Measurements from ENCODE around the gene WASF2.

Gene WASF2

DNA sequence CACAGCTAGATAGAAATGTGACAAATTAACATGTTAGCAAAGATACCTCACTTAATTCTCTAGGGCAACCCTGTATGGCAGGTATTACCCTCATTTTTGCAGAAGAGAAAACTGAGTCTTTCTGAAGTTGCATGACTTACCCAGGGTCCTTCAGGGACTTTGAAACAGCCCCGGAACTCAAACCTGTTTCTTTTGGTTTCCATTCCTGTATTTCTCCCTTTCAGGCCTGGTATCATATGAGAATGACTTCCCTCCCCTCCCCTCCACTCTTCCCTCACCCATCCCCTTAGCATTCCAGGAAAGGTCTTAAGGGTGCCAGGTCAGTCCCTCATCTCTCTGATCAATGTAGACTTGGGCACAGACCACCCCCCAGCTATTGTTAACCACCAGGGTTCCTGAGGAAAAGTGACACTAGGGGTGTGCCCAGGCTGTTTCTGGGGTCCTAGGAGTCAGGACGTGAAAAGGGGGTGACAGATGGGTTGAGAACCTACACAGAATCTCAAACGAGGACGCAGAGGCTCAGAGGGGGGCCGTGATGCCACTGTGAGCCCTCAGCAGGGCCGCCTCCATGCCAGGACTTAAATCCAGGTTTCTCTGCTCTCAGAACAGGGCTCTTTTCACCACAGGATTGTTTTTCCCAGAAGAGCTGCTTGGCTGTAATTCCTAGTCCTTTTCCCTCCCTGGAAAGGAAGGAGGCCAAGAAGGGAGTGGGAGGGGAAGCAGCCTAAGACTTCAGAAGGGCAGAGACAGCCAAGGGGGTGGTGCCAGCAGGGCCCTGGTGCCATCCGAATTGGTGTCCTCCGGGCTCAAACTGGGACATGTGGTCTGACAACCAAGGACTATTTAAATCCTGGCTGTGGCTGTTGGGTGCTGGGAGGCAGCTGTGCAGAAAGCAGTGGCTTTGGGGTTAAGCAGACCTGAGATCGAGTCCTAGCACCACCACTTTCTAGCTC lies 2.1 kb upstream of the WASF2 start:
- H3K4me3 ChIP-seq (ENCODE audit: low read length): no peak overlapping the region
- peak; percentile 61 for DNase-seq (ENCODE audit: low read depth)

DNA sequence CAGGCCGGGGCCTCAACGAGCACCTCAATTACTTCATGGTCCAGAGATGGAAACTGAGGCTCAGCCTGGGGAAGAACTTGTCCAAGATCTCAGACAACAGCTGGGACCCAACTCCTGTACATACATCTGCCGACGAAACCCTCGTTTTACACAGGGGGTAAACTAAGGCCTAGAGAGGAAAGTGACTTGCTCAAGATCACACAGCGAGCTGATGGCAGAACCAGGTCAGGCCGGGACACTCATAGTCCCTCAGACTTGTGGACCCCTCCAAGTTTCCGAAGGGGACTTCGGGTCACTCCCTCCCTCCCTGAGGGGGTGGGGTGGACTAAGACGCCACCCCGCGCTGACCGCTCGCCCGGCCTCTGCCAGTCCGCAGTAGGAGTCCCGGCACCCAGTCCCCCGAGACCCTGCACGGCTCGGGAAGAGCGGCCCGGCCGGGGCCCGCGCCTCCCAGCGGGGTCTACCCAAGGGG lies 430 bp downstream of the WASF2 start:
- DNase-seq (ENCODE audit: low read depth): peak; percentile 27
- peak overlapping the region; percentile 99 for H3K4me3 ChIP-seq (ENCODE audit: low read length)
- TF ChIP-seq, protein P1, sequence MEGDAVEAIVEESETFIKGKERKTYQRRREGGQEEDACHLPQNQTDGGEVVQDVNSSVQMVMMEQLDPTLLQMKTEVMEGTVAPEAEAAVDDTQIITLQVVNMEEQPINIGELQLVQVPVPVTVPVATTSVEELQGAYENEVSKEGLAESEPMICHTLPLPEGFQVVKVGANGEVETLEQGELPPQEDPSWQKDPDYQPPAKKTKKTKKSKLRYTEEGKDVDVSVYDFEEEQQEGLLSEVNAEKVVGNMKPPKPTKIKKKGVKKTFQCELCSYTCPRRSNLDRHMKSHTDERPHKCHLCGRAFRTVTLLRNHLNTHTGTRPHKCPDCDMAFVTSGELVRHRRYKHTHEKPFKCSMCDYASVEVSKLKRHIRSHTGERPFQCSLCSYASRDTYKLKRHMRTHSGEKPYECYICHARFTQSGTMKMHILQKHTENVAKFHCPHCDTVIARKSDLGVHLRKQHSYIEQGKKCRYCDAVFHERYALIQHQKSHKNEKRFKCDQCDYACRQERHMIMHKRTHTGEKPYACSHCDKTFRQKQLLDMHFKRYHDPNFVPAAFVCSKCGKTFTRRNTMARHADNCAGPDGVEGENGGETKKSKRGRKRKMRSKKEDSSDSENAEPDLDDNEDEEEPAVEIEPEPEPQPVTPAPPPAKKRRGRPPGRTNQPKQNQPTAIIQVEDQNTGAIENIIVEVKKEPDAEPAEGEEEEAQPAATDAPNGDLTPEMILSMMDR (conservative IDR thresholded peaks at IDR 0.05; ENCODE audit: low read length): no peak

More for the DNA sequence above, 2.1 kb upstream of the WASF2 start:
- TF ChIP-seq, protein P1 (conservative IDR thresholded peaks at IDR 0.05; ENCODE audit: low read length): no peak

DNA sequence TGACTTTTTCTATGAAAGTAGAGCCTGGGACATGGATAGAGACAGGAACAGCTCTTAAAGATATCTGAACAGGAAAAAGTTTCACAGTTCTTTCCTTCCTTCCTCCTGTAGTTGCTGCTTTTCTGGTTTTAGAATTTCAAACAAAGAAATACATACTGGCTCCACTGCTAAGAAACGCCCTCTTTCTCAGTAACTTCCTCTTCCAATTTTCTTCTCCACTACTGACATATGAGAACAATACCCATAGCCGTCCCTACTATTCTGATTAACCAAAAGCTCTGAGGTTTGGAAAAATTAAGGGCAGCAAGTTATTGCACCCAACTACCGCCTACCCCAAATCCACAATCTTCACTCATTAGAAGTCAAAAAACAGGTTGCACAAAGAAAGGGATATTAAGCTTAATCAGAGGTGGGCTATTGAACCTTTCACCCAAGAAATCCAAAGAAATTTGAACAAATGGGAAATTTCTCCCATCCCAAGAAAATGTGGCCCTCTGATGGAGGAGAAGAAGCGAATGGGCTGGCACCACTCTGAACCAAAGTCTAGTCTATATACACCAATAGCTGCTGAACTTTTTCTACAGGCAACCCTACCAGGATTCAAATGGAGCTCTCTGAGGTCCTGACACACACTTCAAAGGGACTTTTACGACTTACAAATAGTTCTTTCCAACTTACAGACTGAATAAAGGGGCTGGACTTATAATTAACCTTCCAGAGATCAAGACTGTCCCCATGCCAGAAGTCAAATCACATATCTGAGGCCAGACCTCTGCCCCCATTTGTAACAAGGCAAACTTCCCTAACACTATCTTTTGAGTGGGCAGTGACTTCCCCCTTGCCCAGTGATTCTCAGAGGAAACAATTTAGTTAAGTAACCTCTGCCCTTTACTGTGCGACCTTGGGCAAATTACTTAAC lies 1.7 kb downstream of the WASF2 start:
- peak overlapping the region; percentile 99 for H3K4me3 ChIP-seq (ENCODE audit: low read length)
- TF ChIP-seq, protein P1 (conservative IDR thresholded peaks at IDR 0.05; ENCODE audit: low read length): no peak
- DNase-seq (ENCODE audit: low read depth): peak; percentile 35

DNA sequence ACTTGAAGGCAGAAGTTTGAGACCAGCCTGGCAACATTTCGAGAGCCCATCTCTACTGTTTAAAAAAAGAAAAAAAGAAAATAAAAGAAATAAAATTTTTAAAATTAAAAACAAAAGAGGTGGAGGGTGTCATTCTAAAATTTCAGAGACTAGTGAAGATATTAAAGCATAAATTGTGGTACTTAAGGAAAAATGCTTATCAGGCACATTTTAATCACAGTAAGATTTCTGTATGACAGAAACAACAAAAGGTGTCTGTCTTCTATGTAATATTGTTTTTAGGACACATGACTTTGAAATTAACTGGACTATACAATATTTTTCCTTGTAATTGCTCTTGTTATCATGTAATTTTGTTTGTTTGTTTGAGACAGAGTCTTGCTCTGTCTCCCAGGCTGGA lies 4.6 kb downstream of the WASF2 start:
- H3K4me3 ChIP-seq (ENCODE audit: low read length): no peak overlapping the region
- DNase-seq (ENCODE audit: low read depth): no peak
- TF ChIP-seq, protein P1 (conservative IDR thresholded peaks at IDR 0.05; ENCODE audit: low read length): no peak

DNA sequence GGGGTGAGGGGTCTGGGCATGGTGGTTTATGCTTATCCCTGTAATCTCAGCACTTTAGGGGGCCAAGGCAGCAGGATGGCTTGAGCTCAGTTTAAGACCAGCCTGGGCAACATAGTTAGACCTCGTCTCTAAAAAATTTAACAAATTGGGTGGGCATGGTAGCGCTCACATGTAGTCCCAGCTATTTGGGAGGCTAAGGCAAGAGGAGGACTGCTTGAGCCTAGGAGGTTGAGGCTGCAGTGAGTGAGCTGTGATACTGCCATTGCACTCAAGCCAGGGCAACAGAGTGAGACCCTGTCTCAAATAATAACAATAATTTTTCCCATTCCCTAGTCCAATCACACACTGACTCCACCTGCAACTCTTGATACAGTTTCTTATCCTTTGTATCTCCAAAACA lies 6.3 kb downstream of the WASF2 start:
- H3K4me3 ChIP-seq (ENCODE audit: low read length): no peak overlapping the region
- no peak for DNase-seq (ENCODE audit: low read depth)

DNA sequence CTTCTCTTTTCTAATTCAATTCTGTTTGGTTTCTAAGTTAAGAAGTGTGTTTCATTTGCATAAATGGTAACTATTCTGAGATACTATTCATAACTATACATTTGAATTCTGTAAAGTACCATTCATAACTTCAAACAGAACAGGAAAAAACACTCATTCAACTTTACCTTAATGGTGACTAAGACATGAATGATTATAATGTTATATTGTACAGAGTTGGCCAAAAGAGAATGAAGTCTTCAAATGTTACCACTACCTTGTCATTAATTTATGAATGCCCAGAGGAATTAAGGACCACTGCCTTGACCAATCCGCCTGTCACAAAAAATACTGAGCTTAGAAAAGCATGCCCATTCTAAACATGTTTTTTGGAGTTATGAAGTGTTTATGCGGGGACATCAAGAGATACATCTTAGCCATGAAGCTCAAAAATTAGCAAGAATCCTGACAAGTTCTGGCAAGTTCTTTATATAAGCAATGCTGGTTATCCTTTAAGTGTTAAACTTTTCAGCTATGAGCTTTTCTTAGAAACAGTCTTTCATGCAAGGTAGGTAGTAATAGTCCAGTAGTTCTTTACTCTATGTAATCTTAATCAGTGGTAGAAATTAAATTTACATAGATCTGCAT lies 7.9 kb downstream of the WASF2 start:
- TF ChIP-seq, protein P1 (conservative IDR thresholded peaks at IDR 0.05; ENCODE audit: low read length): no peak
- no peak for DNase-seq (ENCODE audit: low read depth)
- H3K4me3 ChIP-seq (ENCODE audit: low read length): no peak overlapping the region

More for the DNA sequence above, 6.3 kb downstream of the WASF2 start:
- TF ChIP-seq, protein P1 (conservative IDR thresholded peaks at IDR 0.05; ENCODE audit: low read length): no peak
